ENCODE measurements around the gene XYLT1.

DNA sequence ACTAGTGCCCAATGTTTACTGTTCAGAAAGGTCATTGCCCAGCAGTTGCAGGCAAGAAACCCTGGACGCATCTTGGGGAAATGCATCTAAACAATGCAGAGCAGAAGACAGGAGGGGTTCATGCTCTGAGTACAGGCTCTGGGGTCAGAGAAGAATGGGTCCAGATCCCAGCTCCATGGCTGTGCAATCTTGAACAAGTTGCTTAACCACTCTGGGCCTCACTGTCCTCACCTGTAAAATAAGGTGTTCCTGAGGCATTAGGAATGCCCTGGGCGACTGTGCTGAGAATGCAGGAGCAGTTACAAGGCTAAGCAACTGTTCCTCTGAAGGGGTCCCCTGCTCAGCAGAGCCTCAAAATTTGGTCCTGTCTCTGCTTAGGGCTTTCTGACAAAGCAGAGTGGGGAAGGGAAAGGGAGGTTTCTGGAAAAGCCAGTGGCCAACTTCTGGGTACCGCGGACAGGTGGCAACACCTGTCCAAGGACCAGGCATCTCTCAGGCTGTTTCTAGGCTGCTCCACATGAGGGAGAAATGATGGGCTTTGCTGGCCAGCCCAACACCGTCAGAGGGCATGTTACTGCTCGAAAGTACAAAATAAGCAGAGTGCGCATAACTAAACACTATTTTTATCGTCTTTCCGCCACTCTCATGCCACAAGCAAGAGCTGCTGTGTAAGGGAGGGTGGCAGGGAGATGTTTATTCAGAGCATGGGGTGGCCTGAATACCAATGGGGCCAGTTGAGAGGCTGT, 176.8 kb downstream of the XYLT1 start:
- TF ChIP-seq, protein P1, sequence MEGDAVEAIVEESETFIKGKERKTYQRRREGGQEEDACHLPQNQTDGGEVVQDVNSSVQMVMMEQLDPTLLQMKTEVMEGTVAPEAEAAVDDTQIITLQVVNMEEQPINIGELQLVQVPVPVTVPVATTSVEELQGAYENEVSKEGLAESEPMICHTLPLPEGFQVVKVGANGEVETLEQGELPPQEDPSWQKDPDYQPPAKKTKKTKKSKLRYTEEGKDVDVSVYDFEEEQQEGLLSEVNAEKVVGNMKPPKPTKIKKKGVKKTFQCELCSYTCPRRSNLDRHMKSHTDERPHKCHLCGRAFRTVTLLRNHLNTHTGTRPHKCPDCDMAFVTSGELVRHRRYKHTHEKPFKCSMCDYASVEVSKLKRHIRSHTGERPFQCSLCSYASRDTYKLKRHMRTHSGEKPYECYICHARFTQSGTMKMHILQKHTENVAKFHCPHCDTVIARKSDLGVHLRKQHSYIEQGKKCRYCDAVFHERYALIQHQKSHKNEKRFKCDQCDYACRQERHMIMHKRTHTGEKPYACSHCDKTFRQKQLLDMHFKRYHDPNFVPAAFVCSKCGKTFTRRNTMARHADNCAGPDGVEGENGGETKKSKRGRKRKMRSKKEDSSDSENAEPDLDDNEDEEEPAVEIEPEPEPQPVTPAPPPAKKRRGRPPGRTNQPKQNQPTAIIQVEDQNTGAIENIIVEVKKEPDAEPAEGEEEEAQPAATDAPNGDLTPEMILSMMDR (IDR thresholded peaks at IDR 0.05) = no peak
- no peak for TF ChIP-seq POLR2AphosphoS5 (IDR thresholded peaks at IDR 0.05; ENCODE audit: insufficient read depth in 1 of 2, low read depth in 1 of 2)
- no peak for TF ChIP-seq POLR2A (IDR thresholded peaks at IDR 0.05)

Data from vagina (tissue), 2 donors.